ENCODE measurements around the gene LTB4R2.
A peak's percentile ranks its signal among the peaks of the same experiment; 100 is the strongest.

LTB4R2 gene

DNA sequence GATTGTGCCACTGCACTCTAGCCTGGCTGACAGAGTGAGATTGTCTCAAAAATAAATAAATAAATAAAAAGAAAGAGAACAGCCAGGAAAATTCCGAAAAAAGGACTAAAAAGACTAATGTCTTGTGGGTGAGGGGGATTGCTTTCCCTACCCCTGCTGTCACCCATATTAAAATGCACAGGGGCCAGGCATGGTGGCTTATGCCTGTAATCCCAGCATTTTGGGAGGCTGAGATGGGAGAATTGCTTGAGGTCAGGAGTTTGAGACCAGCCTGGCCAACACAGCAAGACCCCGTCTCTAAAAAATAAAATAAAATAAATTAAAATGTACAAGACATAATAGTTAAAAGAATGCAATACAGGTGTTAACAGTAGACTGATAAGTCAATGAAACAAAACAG lies 16.4 kb upstream of the LTB4R2 start:
- no peak overlapping the region for H3K4me3 ChIP-seq
- H3K27ac ChIP-seq = no peak overlapping the region

DNA sequence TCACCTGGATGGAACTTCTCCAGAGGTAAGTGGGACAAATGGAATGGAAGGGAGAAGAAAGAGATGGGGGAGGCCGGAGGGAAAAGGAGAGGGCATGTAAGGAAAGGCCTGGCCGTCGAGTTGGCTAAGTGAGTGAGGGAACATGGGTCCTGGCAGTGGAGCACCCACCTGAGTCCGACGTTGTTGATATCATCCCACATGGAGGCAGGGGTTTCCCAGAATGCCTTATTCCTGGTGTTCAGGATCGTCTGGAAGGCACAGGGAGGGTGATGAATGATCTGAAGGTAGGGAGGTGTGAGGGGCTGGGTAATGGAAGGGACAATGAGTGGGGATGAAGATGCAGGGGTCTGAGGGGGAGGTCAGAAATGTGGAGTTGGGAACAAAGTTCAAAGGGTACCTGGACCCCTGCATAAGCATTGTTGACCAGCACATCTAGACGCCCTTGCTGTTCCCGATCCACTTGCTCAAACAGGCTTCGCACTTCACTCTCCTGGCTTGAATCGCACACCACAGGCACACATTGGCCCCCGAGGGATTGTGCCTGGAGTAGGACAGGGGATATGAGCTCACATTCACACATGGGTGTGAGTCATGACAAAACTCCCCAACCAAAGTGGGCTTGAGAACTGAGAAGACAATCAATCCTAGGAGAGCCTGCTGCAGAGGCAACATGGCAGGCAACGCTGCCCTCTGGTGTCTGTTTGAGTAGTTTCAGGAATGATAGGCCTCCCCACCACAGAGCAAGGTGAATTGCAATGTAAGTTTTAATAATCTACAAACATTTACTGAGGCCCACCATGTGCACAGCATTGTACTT lies 13.4 kb upstream of the LTB4R2 start:
- Histone ChIP-seq H3K27ac (peak overlapping the region in 11 of 21 experiments; percentile 14 to 66 (median 51)), H3K4me3 (no peak overlapping the region)

DNA sequence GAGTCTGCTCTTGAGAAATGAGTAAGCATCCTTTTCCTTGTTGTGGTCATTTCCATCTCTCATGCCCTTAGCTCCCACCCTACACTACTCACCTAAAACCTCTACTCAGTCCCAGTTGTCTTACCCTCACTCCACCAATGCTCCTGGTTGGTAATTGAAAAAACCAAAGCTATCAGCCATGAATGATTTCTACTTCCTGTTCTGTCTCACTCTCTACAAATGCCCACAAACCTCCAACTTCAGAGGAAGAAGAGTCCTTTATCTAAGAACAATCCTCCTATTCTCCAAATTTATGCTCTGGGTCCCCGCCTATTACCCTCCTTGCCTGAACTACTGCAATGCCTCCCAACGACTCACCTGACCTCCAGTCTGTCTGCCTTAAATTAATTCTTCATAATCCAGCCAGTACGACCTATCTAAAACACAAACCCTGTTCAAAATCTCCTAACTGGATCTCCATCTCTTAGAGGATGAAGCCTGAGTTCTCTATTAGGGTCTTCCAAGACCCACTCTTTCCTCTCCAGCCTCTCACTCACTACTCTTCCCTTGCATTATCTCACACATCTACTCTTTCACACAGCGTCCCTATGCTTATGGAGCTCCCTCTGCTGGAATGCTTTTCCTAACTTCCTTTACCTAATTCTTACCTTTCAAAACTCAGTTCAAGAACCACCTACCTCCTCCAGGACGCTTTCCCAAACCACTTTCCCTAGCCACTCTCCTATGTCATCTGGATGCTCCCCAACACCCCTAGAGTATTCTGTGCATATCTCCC lies 12.6 kb upstream of the LTB4R2 start:
- Histone ChIP-seq H3K4me3 (no peak overlapping the region), H3K27ac (peak overlapping the region in 12 of 21 experiments; percentile 1 to 89 (median 33))

DNA sequence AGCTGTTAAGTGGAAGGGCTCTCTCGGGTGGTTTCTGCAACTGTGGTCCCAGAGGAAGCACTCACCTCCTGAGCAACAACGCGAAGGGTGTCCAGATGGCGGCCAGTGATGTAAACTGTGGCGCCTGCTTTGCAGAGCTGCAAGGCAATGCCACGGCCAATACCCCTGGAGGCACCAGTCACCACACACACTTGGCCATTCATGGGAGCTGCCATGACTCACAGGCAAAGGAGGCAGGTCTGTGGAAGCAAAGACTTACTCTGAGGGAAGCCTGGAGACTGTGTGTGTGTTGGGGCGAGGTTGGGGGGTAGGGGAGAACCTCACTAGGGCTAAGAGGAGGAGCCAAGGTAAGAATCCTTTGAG lies 11.1 kb upstream of the LTB4R2 start:
- peak overlapping the region; percentile 63 to 87 (median 74) for H3K4me3 ChIP-seq
- peak overlapping the region; percentile 61 to 98 (median 91) for H3K27ac ChIP-seq

DNA sequence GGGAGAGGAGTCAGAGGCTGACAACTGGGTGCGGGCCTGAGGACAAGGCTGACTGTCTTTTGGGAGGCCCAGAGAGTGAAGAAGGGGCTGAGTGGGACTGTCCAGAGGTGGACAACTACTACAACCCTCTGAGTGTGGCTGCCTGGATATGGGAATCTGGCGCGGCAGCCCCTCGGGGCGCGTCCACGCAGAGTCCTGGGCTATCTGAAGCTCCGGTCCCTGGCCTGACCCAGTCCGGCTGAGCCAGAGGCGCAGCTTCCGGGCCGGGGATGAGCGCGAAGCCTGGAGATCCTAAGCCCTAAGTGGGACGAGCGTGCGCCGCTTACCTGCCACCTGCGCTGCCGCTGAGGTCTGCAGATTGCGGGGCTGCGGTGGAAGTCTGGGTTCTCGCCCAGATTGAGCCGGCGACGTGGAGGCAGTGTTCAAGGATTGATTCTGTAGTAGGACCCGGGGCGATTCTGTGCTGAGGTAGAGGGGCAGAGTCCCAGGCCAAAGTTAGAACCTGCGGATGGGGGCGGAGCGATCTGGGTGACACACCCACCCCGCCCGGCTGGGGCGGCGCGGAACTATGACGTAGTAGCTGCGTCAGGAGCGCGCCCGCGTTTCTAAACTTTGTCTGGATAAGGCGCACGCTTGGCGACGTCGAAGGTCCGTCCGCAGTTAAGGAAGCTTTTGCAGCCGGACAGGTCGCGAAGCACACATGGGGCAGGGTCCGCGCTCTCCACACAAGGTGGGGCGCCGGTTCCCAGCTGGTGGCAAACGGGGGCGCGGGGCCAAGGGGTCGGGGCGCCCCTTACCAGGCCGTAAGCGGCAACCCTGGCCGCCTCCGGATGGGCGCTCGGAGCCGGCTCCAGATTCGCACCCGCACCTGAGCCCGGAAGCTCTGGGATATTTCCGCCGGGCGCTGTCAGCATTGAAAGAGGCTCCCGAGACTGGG lies 10.4 kb upstream of the LTB4R2 start, which contains the start of the genes DHRS1 and NOP9:
Gene DHRS1 (minus strand): TSS at position 526 of the 937 bp plus-strand sequence. CDS start 674 bp downstream, outside the sequence.
Gene NOP9 (plus strand): TSS at position 596 of the 937 bp plus-strand sequence. CDS start 105 bp downstream, at position 701.
- H3K27ac ChIP-seq = peak within 1 kb of the TSS; percentile 61 to 98 (median 91)
- peak within 1 kb of the TSS; percentile 63 to 87 (median 74) for H3K4me3 ChIP-seq

DNA sequence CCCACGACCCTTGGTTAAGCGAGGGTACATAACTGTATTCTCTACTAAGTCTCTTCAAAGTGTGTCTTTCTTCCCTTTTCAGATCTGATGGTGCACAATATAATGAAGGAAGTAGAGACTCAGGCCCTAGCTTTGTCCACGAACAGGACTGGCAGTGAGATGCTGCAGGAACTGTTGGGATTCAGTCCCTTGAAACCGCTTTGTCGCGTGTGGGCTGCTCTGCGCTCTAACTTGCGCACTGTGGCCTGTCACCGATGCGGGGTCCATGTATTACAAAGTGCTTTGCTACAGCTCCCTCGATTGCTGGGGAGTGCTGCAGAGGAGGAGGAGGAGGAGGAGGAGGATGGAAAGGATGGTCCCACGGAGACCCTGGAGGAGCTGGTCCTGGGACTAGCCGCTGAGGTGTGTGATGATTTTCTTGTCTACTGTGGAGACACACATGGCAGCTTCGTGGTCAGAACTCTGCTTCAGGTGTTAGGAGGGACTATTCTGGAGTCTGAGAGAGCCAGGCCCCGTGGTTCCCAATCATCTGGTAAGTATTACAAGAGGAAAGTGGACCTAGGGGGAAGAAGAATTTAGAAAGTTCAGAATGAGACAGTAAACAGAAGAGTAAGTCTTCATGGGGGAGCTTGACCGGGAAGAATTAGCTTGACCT lies 9.5 kb upstream of the LTB4R2 start:
- Histone ChIP-seq H3K27ac (peak overlapping the region; percentile 56 to 98 (median 90)), H3K4me3 (peak overlapping the region; percentile 63 to 87 (median 74))

DNA sequence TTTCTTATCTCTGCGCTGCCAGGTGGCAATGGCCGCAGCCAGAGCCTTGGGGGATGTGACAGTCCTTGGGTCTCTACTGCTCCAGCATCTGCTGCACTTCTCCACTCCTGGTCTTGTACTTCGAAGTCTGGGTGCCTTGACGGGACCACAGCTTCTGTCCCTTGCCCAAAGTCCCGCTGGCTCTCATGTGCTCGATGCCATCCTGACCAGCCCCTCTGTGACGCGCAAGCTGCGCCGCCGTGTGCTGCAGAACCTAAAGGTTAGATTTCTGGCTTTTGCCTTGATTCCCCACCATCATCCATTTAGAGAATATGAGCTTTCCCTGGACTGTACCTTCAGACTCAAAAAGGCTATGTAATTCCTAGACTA lies 5.9 kb upstream of the LTB4R2 start:
- H3K4me3 ChIP-seq = no peak overlapping the region
- H3K27ac ChIP-seq = no peak overlapping the region

DNA sequence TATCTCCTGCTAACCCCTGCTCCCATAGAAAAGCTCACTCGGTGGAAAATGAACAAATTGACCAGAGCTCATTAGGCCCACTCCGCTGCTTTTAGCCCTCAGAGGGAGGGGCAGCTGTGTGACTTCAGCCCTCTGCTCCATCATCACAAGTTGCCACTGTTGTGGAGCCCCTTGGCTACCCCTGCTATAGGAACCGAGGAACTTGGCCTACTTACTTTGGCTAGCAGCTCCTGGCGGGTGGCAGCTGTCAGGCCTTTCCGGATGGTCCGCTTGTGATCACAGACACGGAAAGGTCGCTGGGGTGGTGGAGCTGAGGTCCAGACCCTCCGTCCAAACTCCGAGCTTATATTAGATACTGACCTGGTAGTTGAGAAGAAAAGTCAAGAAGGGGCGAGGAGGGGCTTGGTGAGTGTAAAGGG lies 2.8 kb upstream of the LTB4R2 start:
- Histone ChIP-seq H3K4me3 (no peak overlapping the region), H3K27ac (no peak overlapping the region)

DNA sequence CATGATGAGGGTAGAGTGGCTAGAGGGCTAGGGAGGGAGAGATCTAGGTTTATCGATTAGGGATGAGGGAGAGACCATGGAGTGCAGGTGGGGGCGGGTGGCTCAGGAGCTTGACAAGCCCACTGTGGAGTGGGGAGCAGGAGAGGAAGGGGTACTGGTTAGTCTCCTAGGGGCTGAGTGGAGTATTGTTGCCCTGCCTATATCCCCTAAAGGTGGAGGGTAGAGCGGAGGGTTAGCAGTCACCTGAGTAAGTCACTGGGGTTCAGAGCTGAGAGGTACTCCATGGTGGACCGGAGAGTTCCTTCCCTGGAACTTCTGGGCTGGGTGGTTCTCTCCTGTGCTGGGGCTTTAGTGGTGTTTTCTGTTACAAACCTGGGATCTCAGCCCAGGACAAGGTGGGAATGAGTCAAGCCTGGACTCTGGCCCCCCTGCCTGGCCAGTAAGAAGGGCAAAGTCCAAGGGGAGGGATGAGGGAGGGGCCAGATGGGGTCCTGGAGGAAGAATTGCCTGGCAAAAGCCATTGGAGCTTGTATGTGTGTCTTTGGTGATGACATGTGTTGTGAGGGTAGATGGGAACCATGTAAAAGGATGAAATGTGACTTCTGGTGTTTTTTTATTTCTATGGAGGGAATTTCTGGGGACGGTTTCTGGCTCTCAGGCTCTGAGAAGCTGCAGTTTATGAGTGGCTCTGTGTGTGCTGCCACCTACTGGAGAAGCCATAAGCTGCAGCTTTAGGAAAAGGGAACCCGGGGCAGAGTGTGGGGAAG lies 2.2 kb upstream of the LTB4R2 start, which contains the start of gene CIDEB:
Gene CIDEB (minus strand): TSS at position 403 of the 767 bp plus-strand sequence. CDS start 119 bp downstream, at position 284.
- H3K27ac ChIP-seq = peak within 1 kb of the TSS in 12 of 21 experiments; percentile 29 to 94 (median 90)
- no peak within 1 kb of the TSS for H3K4me3 ChIP-seq

DNA sequence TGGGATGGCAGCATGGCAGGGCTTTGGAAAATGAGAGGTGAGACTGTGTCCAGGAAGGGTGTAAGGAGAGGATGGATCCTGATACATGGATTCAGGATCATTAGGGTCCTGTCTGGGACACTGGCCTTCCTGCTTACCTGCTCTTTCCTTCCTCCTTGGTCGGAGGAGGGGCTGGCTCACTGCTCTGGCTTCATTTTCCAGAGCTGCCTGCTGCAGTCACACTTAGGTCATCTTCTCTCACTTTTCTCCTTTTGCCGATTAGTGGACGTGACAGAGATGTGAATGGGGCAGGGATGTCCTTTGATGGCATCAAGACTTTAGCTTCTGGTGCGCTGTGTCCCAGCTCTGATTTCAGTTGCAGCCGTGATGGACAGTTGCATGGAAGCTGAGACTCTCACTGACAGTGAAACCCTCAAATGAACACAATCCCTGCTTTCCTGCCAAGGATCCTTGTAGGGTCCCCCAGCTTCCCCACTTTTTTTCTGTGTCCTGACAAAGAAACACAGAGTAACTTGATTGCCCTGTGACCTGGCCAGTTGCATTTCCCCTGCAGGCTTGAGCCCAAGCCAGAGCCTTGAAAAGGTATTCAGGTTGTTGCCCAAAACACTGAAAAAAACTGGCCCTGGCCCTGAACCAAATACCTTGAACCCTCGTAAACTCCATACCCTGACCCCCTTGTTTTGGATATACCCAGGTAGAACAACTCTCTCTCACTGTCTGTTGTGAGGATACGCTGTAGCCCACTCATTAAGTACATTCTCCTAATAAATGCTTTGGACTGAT lies 1.4 kb upstream of the LTB4R2 start:
- peak overlapping the region in 13 of 21 experiments; percentile 29 to 94 (median 90) for H3K27ac ChIP-seq
- H3K4me3 ChIP-seq = no peak overlapping the region

DNA sequence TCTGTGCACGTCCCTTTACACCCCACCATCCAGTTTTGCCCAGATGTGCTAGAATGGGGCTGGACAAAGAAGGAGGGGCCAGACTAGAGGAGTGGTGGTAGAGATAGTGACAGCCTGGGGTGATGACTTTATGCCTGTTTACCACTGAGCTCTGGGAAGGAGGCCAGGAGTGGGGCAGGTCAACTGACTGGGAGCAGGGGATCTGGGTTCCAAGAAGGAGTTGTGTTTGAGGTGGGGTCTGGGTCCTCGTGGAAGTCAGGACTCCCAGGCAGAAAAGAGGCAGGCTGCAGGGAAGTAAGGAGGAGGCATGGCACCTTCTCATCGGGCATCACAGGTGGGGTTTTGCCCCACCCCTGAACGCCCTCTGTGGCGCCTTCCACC lies 315 bp downstream of the LTB4R2 start:
- H3K4me3 ChIP-seq = peak overlapping the region; percentile 46 to 60 (median 51)
- H3K27ac ChIP-seq = peak overlapping the region; percentile 55 to 94 (median 89)

DNA sequence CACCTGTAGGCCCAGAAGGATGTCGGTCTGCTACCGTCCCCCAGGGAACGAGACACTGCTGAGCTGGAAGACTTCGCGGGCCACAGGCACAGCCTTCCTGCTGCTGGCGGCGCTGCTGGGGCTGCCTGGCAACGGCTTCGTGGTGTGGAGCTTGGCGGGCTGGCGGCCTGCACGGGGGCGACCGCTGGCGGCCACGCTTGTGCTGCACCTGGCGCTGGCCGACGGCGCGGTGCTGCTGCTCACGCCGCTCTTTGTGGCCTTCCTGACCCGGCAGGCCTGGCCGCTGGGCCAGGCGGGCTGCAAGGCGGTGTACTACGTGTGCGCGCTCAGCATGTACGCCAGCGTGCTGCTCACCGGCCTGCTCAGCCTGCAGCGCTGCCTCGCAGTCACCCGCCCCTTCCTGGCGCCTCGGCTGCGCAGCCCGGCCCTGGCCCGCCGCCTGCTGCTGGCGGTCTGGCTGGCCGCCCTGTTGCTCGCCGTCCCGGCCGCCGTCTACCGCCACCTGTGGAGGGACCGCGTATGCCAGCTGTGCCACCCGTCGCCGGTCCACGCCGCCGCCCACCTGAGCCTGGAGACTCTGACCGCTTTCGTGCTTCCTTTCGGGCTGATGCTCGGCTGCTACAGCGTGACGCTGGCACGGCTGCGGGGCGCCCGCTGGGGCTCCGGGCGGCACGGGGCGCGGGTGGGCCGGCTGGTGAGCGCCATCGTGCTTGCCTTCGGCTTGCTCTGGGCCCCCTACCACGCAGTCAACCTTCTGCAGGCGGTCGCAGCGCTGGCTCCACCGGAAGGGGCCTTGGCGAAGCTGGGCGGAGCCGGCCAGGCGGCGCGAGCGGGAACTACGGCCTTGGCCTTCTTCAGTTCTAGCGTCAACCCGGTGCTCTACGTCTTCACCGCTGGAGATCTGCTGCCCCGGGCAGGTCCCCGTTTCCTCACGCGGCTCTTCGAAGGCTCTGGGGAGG lies 985 bp downstream of the LTB4R2 start, which contains the start of gene LTB4R:
Gene LTB4R (plus strand): TSS at position 857 of the 959 bp plus-strand sequence. CDS start 4,150 bp downstream, outside the sequence.
- Histone ChIP-seq H3K27ac (peak within 1 kb of the TSS; percentile 55 to 94 (median 89)), H3K4me3 (peak within 1 kb of the TSS; percentile 46 to 60 (median 51))

DNA sequence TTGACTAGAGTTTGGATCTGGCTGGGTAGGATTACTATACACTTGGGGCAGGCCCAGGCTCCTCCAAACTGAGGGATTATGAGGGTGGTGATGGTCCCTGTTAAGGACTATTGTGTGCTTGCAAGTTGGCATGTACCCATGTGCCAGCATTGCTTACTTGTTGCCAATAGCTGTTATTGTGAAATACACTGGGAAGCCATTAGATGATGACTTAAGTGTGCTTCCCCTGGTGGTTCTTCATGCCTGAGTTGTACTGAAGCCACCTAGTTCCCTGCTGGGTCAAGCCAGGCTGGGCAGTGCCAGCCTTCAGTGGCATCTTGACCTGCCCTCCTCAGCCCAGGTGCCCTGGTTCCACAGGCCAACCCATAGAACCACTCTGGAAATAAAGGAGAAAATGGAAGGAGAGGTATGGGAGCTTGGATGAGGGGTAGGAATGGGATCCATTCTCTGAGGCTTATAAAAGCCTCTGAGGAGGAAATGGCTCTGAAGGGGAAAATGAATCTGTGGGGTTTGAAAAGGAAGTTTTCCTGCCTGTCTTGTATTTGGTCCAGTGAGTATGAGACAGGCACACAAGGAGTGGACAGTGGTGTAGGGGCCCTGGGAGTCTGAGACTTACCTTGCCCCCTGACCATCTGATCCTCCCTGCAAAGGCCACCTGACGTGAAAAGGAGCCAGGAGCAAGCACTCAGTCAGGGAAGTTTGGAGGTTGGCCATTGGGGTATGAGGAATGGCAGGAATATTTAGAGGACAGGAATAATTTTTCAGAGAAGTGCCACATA lies 2.1 kb downstream of the LTB4R2 start:
- H3K27ac ChIP-seq = peak overlapping the region; percentile 55 to 94 (median 89)

DNA sequence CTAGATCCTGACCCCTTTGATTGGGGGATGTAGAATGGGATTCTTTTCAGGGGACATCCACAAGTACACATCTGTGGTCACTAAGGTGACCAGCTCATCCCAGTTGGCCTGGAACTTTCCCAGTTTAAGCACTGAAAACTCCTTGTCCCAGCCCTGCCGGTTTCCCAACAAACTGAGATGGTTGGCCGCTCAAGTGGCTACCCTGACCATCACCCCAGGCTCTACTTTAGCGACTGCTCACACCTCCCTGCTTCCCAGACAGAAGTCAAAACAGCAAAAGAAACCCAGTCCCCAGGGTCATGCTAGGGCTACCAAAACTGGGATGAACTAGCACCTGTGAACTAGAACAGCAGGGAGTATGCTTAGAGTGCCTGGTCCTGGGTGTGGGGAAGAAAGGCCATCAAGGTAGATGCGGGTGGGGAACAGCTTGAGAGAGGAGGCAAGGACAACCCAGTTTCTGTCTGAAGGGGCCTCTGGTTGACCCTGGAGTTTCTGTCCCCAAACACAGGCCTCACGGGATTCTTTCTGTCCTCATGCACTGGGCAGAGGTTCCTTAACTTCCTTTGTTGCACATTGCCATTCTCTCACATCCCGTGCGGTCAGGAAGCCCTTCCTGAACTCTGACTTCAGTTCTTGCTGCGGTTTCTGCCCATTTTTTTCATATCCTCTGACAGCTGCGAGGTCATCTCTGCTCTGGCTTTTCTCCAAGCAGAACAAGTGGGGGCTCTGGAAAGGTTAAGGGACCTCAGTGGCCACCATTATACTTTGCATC lies 3.0 kb downstream of the LTB4R2 start:
- H3K4me3 ChIP-seq = no peak overlapping the region
- peak overlapping the region in 20 of 21 experiments; percentile 18 to 94 (median 89) for H3K27ac ChIP-seq

More for the DNA sequence above, 2.1 kb downstream of the LTB4R2 start:
- H3K4me3 ChIP-seq = peak overlapping the region; percentile 46 to 60 (median 51)

Data from skin epidermis (tissue), 12 donors.